ENCODE measurements around the gene COL4A3.
A peak's percentile ranks its signal among the peaks of the same experiment; 100 is the strongest.

Gene COL4A3

GRCh38 chr2:227293531-227293930 is 129.1 kb downstream of the COL4A3 start:
- no peak for DNase-seq (ENCODE audit: low read depth)

GRCh38 chr2:227295806-227296205 is 131.4 kb downstream of the COL4A3 start:
- DNase-seq (ENCODE audit: low read depth): no peak

- DNase-seq (ENCODE audit: low read depth): no peak
These were observed 132.4 kb downstream of the COL4A3 start for GRCh38 chr2:227296671-227297405.

GRCh38 chr2:227301523-227301922 is 137.1 kb downstream of the COL4A3 start:
- DNase-seq (ENCODE audit: low read depth): no peak

GRCh38 chr2:227308784-227309183 is 144.4 kb downstream of the COL4A3 start:
- DNase-seq (ENCODE audit: low read depth): no peak

GRCh38 chr2:227310756-227311110 is 146.3 kb downstream of the COL4A3 start:
- DNase-seq (ENCODE audit: low read depth): no peak

GRCh38 chr2:227311861-227312506 is 147.6 kb downstream of the COL4A3 start:
- no peak for DNase-seq (ENCODE audit: low read depth)

- no peak for DNase-seq (ENCODE audit: low read depth)
These were observed 148.2 kb downstream of the COL4A3 start for GRCh38 chr2:227312579-227312978.

GRCh38 chr2:227313310-227313709 is 148.9 kb downstream of the COL4A3 start:
- DNase-seq (ENCODE audit: low read depth): no peak

- no peak for DNase-seq (ENCODE audit: low read depth)
These were observed 153.4 kb downstream of the COL4A3 start for GRCh38 chr2:227317834-227318233.

GRCh38 chr2:227320305-227321094 is 156.1 kb downstream of the COL4A3 start:
- no peak for DNase-seq (ENCODE audit: low read depth)

GRCh38 chr2:227322530-227323205 is 158.2 kb downstream of the COL4A3 start:
- no peak for DNase-seq (ENCODE audit: low read depth)

GRCh38 chr2:227323818-227324217 is 159.4 kb downstream of the COL4A3 start:
- DNase-seq (ENCODE audit: low read depth): no peak

- no peak for DNase-seq (ENCODE audit: low read depth)
These were observed 160.2 kb downstream of the COL4A3 start for GRCh38 chr2:227324642-227324994.

- peak; percentile 86 for DNase-seq (ENCODE audit: low read depth)
These were observed 160.8 kb downstream of the COL4A3 start, which contains the start of gene MFF for GRCh38 chr2:227324995-227325838. MFF (plus strand) TSS chr2:227325251; CDS start chr2:227330666, 5,415 bp downstream.

- no peak for DNase-seq (ENCODE audit: low read depth)
These were observed 161.4 kb downstream of the COL4A3 start for GRCh38 chr2:227325839-227326195.

- no peak for DNase-seq (ENCODE audit: low read depth)
These were observed 162.4 kb downstream of the COL4A3 start for GRCh38 chr2:227326783-227327182.

- DNase-seq (ENCODE audit: low read depth): no peak
These were observed 171.3 kb downstream of the COL4A3 start for GRCh38 chr2:227335713-227336112.

GRCh38 chr2:227337442-227337841 is 173.0 kb downstream of the COL4A3 start:
- DNase-seq (ENCODE audit: low read depth): no peak

- no peak for DNase-seq (ENCODE audit: low read depth)
These were observed 174.7 kb downstream of the COL4A3 start for GRCh38 chr2:227339098-227339599.

GRCh38 chr2:227340106-227340505 is 175.7 kb downstream of the COL4A3 start:
- no peak for DNase-seq (ENCODE audit: low read depth)

Measured in activated T-helper 1 cell treated with Interleukin-2 at 50 U/mL for 16 hours (primary cell).